ENCODE data around the gene PTPRF.

Gene PTPRF

GRCh38 chr1:43588592-43588991, 57.9 kb downstream of the PTPRF start:
- Histone ChIP-seq H3K4me2 (ENCODE audit: low read length) (no peak overlapping the region), H3K4me3 (ENCODE audit: low read length) (no peak overlapping the region), H3K9me2 (replicated peaks; ENCODE audit: control insufficient read depth, low read length) (no peaks in the 10 kb centered on the region), H3K9me3 (ENCODE audit: control insufficient read depth, insufficient read depth, low read length) (no peaks in the 10 kb centered on the region), H3K4me1 (ENCODE audit: control insufficient read depth, low read length) (no peaks in the 10 kb centered on the region), H3K36me3 (ENCODE audit: control insufficient read depth, low read length) (no peaks in the 10 kb centered on the region), H3K27ac (ENCODE audit: low read depth, low read length) (no peak overlapping the region), H4K20me1 (ENCODE audit: control insufficient read depth, insufficient read depth, low read depth, low read length) (no peaks in the 10 kb centered on the region), H3K27me3 (ENCODE audit: control insufficient read depth, low read length) (no peaks in the 10 kb centered on the region), H3K79me2 (ENCODE audit: control insufficient read depth, low read length) (no peaks in the 10 kb centered on the region), H3F3A (ENCODE audit: control insufficient read depth, insufficient read depth) (no peaks in the 10 kb centered on the region)
- TF ChIP-seq, protein P1, sequence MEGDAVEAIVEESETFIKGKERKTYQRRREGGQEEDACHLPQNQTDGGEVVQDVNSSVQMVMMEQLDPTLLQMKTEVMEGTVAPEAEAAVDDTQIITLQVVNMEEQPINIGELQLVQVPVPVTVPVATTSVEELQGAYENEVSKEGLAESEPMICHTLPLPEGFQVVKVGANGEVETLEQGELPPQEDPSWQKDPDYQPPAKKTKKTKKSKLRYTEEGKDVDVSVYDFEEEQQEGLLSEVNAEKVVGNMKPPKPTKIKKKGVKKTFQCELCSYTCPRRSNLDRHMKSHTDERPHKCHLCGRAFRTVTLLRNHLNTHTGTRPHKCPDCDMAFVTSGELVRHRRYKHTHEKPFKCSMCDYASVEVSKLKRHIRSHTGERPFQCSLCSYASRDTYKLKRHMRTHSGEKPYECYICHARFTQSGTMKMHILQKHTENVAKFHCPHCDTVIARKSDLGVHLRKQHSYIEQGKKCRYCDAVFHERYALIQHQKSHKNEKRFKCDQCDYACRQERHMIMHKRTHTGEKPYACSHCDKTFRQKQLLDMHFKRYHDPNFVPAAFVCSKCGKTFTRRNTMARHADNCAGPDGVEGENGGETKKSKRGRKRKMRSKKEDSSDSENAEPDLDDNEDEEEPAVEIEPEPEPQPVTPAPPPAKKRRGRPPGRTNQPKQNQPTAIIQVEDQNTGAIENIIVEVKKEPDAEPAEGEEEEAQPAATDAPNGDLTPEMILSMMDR (IDR thresholded peaks at IDR 0.05; ENCODE audit: low read depth, low read length, poor library complexity, severe bottlenecking): no peak
- no peak for TF ChIP-seq EZH2phosphoT487 (IDR thresholded peaks at IDR 0.05; ENCODE audit: borderline replicate concordance, low read length)

DNA sequence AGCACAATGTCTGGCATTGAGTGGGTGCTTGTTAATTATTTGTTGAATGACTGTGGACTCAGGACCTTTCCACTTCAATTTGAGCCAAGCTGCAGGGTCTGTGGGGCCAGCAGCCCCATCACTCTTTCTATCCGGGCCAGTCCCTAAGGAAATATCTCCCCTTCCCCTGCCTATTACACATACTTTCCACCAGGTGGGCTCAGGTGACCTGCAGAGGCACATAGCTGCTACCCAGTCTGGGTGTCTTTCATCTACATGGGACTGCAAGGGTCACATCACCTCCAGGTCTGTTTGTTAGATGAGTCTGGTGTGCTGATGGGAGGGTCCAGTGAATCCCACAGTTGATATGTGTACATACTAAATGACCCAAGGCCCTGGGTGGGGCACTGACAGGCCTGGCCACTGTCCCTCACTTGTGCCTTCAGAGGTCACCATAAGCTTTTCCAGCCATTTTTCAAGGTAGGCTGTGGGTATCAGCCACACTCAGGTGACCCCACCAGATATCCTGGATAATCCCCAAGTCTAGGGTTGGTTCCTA, 59.8 kb downstream of the PTPRF start:
- Histone ChIP-seq H3K9me3 (ENCODE audit: control insufficient read depth, insufficient read depth, low read length) (no peaks in the 10 kb centered on the region), H3K36me3 (ENCODE audit: control insufficient read depth, low read length) (no peaks in the 10 kb centered on the region), H3K4me1 (ENCODE audit: control insufficient read depth, low read length) (no peaks in the 10 kb centered on the region), H4K20me1 (ENCODE audit: control insufficient read depth, insufficient read depth, low read depth, low read length) (no peaks in the 10 kb centered on the region), H3K9me2 (replicated peaks; ENCODE audit: control insufficient read depth, low read length) (no peaks in the 10 kb centered on the region), H3K27ac (ENCODE audit: low read depth, low read length) (no peak overlapping the region), H3K79me2 (ENCODE audit: control insufficient read depth, low read length) (no peaks in the 10 kb centered on the region), H3K4me3 (ENCODE audit: low read length) (no peak overlapping the region), H3K4me2 (ENCODE audit: low read length) (no peak overlapping the region), H3K27me3 (ENCODE audit: control insufficient read depth, low read length) (no peaks in the 10 kb centered on the region), H3F3A (ENCODE audit: control insufficient read depth, insufficient read depth) (no peaks in the 10 kb centered on the region)
- no peak for TF ChIP-seq EZH2phosphoT487 (IDR thresholded peaks at IDR 0.05; ENCODE audit: borderline replicate concordance, low read length)
- TF ChIP-seq, protein P1 (IDR thresholded peaks at IDR 0.05; ENCODE audit: low read depth, low read length, poor library complexity, severe bottlenecking): no peak

DNA sequence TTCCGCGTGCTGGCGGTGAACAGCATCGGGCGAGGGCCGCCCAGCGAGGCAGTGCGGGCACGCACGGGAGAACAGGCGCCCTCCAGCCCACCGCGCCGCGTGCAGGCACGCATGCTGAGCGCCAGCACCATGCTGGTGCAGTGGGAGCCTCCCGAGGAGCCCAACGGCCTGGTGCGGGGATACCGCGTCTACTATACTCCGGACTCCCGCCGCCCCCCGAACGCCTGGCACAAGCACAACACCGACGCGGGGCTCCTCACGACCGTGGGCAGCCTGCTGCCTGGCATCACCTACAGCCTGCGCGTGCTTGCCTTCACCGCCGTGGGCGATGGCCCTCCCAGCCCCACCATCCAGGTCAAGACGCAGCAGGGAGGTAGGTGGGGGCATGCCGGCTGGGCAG, 60.5 kb downstream of the PTPRF start:
- Histone ChIP-seq H3K4me1 (ENCODE audit: control insufficient read depth, low read length) (no peaks in the 10 kb centered on the region), H3K36me3 (ENCODE audit: control insufficient read depth, low read length) (no peaks in the 10 kb centered on the region)
- TF ChIP-seq EZH2phosphoT487 (IDR thresholded peaks at IDR 0.05; ENCODE audit: borderline replicate concordance, low read length): no peak
- TF ChIP-seq, protein P1 (IDR thresholded peaks at IDR 0.05; ENCODE audit: low read depth, low read length, poor library complexity, severe bottlenecking): no peak

More for the DNA sequence above, 60.5 kb downstream of the PTPRF start:
- Histone ChIP-seq H3K9me2 (replicated peaks; ENCODE audit: control insufficient read depth, low read length) (no peaks in the 10 kb centered on the region), H3K4me2 (ENCODE audit: low read length) (no peak overlapping the region), H3K9me3 (ENCODE audit: control insufficient read depth, insufficient read depth, low read length) (no peaks in the 10 kb centered on the region), H3F3A (ENCODE audit: control insufficient read depth, insufficient read depth) (no peaks in the 10 kb centered on the region), H3K79me2 (ENCODE audit: control insufficient read depth, low read length) (no peaks in the 10 kb centered on the region), H3K27ac (ENCODE audit: low read depth, low read length) (no peak overlapping the region), H3K27me3 (ENCODE audit: control insufficient read depth, low read length) (no peaks in the 10 kb centered on the region), H4K20me1 (ENCODE audit: control insufficient read depth, insufficient read depth, low read depth, low read length) (no peaks in the 10 kb centered on the region), H3K4me3 (ENCODE audit: low read length) (no peak overlapping the region)
